Measurements from ENCODE around the gene EGFLAM. TPM values are rescaled to one million over a fixed set of nuclear protein-coding genes. Genes with fewer than 3 reads are reported as not detected.

EGFLAM gene
- total RNA-seq, 2 experiments from 2014 or later, result not detected

DNA sequence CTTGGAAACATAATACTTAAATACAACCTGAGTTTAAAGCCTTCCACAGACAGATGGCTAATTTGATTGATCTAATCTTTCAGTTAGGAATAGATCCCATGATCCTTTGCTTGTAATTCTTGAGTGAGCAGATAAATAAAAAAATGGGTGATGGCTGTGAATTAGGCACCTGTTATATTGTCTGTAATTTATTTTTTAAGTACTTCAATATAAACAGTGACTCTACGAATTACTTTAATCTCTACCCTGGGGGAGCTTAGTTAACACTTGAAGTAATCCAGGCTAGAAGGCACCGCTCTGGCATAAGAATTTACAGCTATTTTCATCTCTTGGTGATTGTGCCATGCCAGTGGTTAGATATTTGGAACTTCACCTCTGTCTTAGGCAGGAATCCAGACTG, 9.0 kb downstream of the EGFLAM start:
- H3K4me3 Mint-ChIP-seq, result no peak overlapping the region
- CTCF ChIA-PET, result interaction anchor here (0.6 kb wide), 2 partner anchors 109 to 250 kb away, joined by 3 read pairs; no protein-coding TSS in a partner anchor
- H3K4me1 Mint-ChIP-seq, result no peaks in the 10 kb centered on the region
- peaks cover 25% of the 10 kb centered on the region for H3K27me3 Mint-ChIP-seq
- no peaks in the 10 kb centered on the region for H3K36me3 Mint-ChIP-seq (ENCODE audit: low read depth)
- H3K27ac Mint-ChIP-seq, result no peak overlapping the region
- ATAC-seq, result no peak
- no peaks in the 10 kb centered on the region for H3K9me3 Mint-ChIP-seq (ENCODE audit: low read depth)
- DNase-seq, result no peak
- intact Hi-C loops (cut with DNase I, micrococcal nuclease), result no loop called here
- POLR2A ChIA-PET, result no interaction called here

GRCh38 chr5:38273626-38274025, 15.3 kb downstream of the EGFLAM start:
- CTCF ChIA-PET, result no interaction called here
- POLR2A ChIA-PET, result no interaction called here

DNA sequence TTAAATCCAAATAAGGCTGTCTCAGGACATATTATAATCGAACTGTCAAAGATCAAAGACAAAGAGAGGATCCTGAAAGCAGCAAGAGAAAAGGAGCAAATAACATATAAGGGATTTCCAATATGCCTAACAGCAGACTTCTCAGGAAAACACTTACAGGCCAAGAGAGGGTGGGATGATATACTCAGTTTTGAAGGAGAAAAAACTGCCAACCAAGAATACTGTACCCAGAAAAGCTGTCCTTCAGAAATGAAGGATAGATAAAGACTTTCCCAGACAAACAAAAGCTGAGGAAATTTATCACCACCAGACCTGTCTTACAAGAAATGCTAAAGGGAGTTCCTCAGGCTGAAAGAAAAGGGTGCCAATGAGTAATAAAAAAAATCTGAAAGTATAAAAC, 16.0 kb downstream of the EGFLAM start:
- H3K36me3 Mint-ChIP-seq (ENCODE audit: low read depth), result no peaks in the 10 kb centered on the region
- DNase-seq (no peak), ATAC-seq (no peak)
- POLR2A ChIA-PET, result no interaction called here
- CTCF ChIA-PET, result no interaction called here
- no peak overlapping the region for H3K27ac Mint-ChIP-seq
- H3K4me1 Mint-ChIP-seq, result no peaks in the 10 kb centered on the region
- H3K9me3 Mint-ChIP-seq (ENCODE audit: low read depth), result peaks cover 15% of the 10 kb centered on the region
- intact Hi-C loops (cut with DNase I, micrococcal nuclease), result no loop called here
- H3K27me3 Mint-ChIP-seq, result peaks cover 3% of the 10 kb centered on the region
- H3K4me3 Mint-ChIP-seq, result no peak overlapping the region

More at GRCh38 chr5:38273626-38274025, 15.3 kb downstream of the EGFLAM start:
- DNase-seq, result no peak
- Mint-ChIP-seq H3K27ac (no peak overlapping the region), H3K27me3 (peaks cover 3% of the 10 kb centered on the region), H3K36me3 (ENCODE audit: low read depth) (no peaks in the 10 kb centered on the region), H3K9me3 (ENCODE audit: low read depth) (peaks cover 15% of the 10 kb centered on the region), H3K4me1 (no peaks in the 10 kb centered on the region), H3K4me3 (no peak overlapping the region)
- no peak for ATAC-seq
- intact Hi-C loops (cut with DNase I, micrococcal nuclease), result no loop called here

GRCh38 chr5:38284384-38284783, 26.0 kb downstream of the EGFLAM start:
- no peak overlapping the region for H3K4me3 Mint-ChIP-seq
- H3K4me1 Mint-ChIP-seq, result no peaks in the 10 kb centered on the region
- H3K36me3 Mint-ChIP-seq (ENCODE audit: low read depth), result no peaks in the 10 kb centered on the region

GRCh38 chr5:38285226-38285625, 26.9 kb downstream of the EGFLAM start:
- H3K4me1 Mint-ChIP-seq, result no peaks in the 10 kb centered on the region
- peaks cover 4% of the 10 kb centered on the region for H3K27me3 Mint-ChIP-seq
- ATAC-seq, result no peak
- CTCF ChIA-PET, result interaction anchor here (1.4 kb wide), 1 partner anchor 156 kb away, joined by 3 read pairs; no protein-coding TSS in a partner anchor
- DNase-seq, result no peak
- H3K4me3 Mint-ChIP-seq, result no peak overlapping the region
- no peaks in the 10 kb centered on the region for H3K36me3 Mint-ChIP-seq (ENCODE audit: low read depth)
- intact Hi-C loops (cut with DNase I, micrococcal nuclease), result no loop called here
- POLR2A ChIA-PET, result no interaction called here
- H3K9me3 Mint-ChIP-seq (ENCODE audit: low read depth), result no peaks in the 10 kb centered on the region
- H3K27ac Mint-ChIP-seq, result no peak overlapping the region

More at GRCh38 chr5:38284384-38284783, 26.0 kb downstream of the EGFLAM start:
- H3K27me3 Mint-ChIP-seq, result peaks cover 2% of the 10 kb centered on the region
- no peak overlapping the region for H3K27ac Mint-ChIP-seq
- DNase-seq (no peak), ATAC-seq (no peak)
- H3K9me3 Mint-ChIP-seq (ENCODE audit: low read depth), result no peaks in the 10 kb centered on the region
- intact Hi-C loops (cut with DNase I, micrococcal nuclease), result no loop called here
- CTCF ChIA-PET, result interaction anchor here (0.6 to 1.4 kb wide), 2 partner anchors 157 to 661 kb away, joined by 3 read pairs; no protein-coding TSS in a partner anchor
- POLR2A ChIA-PET, result no interaction called here

GRCh38 chr5:38286002-38286401, 27.6 kb downstream of the EGFLAM start:
- DNase-seq (no peak), ATAC-seq (no peak)
- H3K36me3 Mint-ChIP-seq (ENCODE audit: low read depth), result no peaks in the 10 kb centered on the region
- no peaks in the 10 kb centered on the region for H3K9me3 Mint-ChIP-seq (ENCODE audit: low read depth)
- ChIA-PET CTCF (no interaction called here), POLR2A (no interaction called here)
- no peak overlapping the region for H3K27ac Mint-ChIP-seq
- no peak overlapping the region for H3K4me3 Mint-ChIP-seq
- peaks cover 2% of the 10 kb centered on the region for H3K27me3 Mint-ChIP-seq
- intact Hi-C loops (cut with DNase I, micrococcal nuclease), result no loop called here
- no peaks in the 10 kb centered on the region for H3K4me1 Mint-ChIP-seq

DNA sequence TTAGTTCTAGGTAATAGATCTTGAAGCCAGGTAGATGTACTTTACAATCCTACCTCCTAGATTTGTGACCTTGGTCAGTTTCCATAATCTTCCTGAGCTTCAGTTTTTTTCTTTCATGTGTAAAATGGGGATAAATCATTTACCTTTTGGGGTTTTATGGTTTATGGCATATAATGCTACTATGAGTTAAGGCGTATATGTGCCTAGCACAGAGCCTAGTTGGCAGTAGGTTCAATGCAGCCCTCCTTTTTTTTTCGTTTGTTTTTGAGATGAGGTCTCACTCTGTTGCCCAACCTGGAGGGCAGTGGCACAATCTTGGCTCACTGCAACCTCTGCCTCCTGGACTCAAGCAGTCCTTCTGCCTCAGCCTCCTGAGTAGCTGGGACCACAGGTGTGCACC, 28.8 kb downstream of the EGFLAM start:
- Mint-ChIP-seq H3K9me3 (ENCODE audit: low read depth) (no peaks in the 10 kb centered on the region), H3K27ac (no peak overlapping the region)
- intact Hi-C loops (cut with DNase I, micrococcal nuclease), result no loop called here

DNA sequence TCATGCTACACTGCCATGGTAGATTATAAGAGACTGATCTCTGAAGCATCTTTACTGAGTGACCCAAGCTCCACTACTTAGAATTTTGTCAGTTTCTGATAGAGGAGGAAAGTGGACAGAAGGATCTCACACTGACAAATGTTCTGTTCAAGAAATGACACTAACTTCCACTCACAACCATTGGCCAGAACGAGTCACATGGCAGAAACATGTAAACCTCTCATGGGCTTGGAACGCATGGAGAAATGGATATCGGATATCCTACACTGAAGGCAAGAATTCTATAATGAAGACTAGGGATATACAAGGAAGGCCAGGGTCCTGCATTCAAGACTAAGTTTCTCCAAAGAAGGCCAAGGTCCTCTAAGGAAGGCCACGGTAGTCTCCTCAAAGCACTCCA, 31.1 kb downstream of the EGFLAM start:
- DNase-seq (no peak), ATAC-seq (no peak)
- H3K36me3 Mint-ChIP-seq (ENCODE audit: low read depth), result no peaks in the 10 kb centered on the region
- no peaks in the 10 kb centered on the region for H3K9me3 Mint-ChIP-seq (ENCODE audit: low read depth)
- peaks cover 2% of the 10 kb centered on the region for H3K27me3 Mint-ChIP-seq
- H3K27ac Mint-ChIP-seq, result no peak overlapping the region
- H3K4me1 Mint-ChIP-seq, result no peaks in the 10 kb centered on the region
- H3K4me3 Mint-ChIP-seq, result no peak overlapping the region
- intact Hi-C loops (cut with DNase I, micrococcal nuclease), result no loop called here
- CTCF ChIA-PET, result no interaction called here
- POLR2A ChIA-PET, result no interaction called here

More for the DNA sequence above, 28.8 kb downstream of the EGFLAM start:
- ChIA-PET POLR2A (interaction anchor here (0.7 kb wide), 1 partner anchor 869 kb away, joined by 5 read pairs; no protein-coding TSS in a partner anchor), CTCF (no interaction called here)
- Mint-ChIP-seq H3K4me1 (no peaks in the 10 kb centered on the region), H3K27me3 (peaks cover 2% of the 10 kb centered on the region), H3K36me3 (ENCODE audit: low read depth) (no peaks in the 10 kb centered on the region), H3K4me3 (no peak overlapping the region)
- ATAC-seq, result no peak
- DNase-seq, result no peak

DNA sequence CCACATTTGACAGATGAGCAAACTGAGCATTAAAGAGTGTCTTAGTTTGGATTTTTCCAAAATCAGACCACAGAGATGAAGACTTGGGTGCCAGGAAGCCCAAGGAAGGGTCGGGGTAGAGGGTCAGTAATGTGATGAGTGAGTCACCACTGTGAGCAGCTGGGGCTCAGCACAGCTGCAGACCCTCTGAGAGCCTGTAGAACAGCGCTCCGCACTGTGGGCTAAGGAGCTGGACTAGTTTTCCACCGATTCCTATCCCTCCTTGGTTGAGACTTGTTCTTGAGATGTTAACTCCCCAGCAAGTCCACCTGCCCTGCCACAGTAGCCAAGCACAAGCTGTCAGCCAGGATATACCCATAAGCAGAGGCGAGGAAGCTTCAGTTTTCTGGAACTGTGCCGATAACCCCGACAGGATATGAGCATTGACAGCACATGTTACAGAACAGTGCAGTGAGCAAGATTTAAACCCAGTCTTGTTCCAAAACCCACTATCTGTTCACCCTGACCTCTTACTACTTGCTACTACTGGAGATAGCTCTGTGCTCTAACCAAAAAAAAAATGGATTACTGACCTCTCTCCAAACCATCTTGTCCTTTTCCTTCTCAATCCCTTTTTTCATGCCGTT, 31.8 kb downstream of the EGFLAM start:
- Mint-ChIP-seq H3K4me1 (no peaks in the 10 kb centered on the region), H3K27me3 (peaks cover 2% of the 10 kb centered on the region), H3K9me3 (ENCODE audit: low read depth) (no peaks in the 10 kb centered on the region), H3K36me3 (ENCODE audit: low read depth) (no peaks in the 10 kb centered on the region), H3K4me3 (no peak overlapping the region), H3K27ac (no peak overlapping the region)
- ATAC-seq (no peak), DNase-seq (no peak)
- intact Hi-C loops (cut with DNase I, micrococcal nuclease), result no loop called here
- CTCF ChIA-PET, result no interaction called here
- POLR2A ChIA-PET, result no interaction called here

DNA sequence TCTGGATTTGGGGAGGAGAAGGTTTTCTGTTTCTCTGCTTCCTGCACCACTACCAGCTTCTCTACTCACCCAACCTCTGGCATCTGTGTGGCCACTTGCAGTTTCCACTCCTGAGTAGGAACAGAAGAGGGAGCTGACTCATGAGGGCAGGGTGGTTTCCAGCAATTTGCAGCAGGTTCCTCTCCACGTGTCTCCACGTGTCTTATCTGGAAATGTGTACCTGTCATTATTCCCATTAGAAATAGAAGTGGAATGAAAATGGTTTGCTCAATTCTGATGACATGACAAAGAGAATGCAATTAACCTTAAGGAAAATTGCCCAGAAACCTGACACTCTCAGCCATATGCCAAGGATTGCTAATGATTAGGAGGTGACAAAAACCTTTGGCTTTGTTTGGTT, 33.0 kb downstream of the EGFLAM start:
- no peaks in the 10 kb centered on the region for H3K36me3 Mint-ChIP-seq (ENCODE audit: low read depth)
- intact Hi-C loops (cut with DNase I, micrococcal nuclease), result no loop called here
- no peak overlapping the region for H3K27ac Mint-ChIP-seq
- H3K4me3 Mint-ChIP-seq, result no peak overlapping the region
- H3K4me1 Mint-ChIP-seq, result no peaks in the 10 kb centered on the region
- ChIA-PET CTCF (no interaction called here), POLR2A (no interaction called here)
- ATAC-seq (no peak), DNase-seq (peak; percentile 9)
- H3K9me3 Mint-ChIP-seq (ENCODE audit: low read depth), result no peaks in the 10 kb centered on the region
- H3K27me3 Mint-ChIP-seq, result peaks cover 7% of the 10 kb centered on the region

- intact Hi-C loops (cut with DNase I, micrococcal nuclease), result no loop called here
- CTCF ChIA-PET, result no interaction called here
- Mint-ChIP-seq H3K4me3 (no peak overlapping the region), H3K27ac (no peak overlapping the region), H3K36me3 (ENCODE audit: low read depth) (no peaks in the 10 kb centered on the region), H3K9me3 (ENCODE audit: low read depth) (no peaks in the 10 kb centered on the region), H3K27me3 (peaks cover 7% of the 10 kb centered on the region), H3K4me1 (no peaks in the 10 kb centered on the region)
- POLR2A ChIA-PET, result no interaction called here
- no peak for DNase-seq
- ATAC-seq, result no peak
Observed at GRCh38 chr5:38292228-38292627, 33.9 kb downstream of the EGFLAM start.

DNA sequence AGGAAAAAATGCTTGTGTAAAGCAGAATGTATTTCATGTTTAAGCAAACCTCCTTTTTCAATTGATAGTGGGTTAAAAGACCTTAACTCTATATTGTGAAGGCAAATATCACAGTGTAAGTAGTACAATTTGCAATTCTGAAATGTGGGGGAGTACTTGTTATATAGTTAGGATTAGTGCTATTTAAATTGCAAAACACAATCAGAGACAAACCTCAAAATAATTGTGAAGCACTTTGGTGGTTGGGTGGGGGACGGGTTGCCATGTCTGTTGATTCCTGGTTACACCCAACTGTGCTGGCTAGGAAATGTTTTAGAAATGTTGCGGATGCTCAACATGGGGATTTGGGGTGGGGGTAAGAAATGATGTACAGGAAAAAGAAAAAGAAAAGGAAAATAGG, 37.4 kb downstream of the EGFLAM start:
- DNase-seq (no peak), ATAC-seq (no peak)
- intact Hi-C loops (cut with DNase I, micrococcal nuclease), result no loop called here
- ChIA-PET CTCF (no interaction called here), POLR2A (no interaction called here)
- H3K9me3 Mint-ChIP-seq (ENCODE audit: low read depth), result no peaks in the 10 kb centered on the region
- H3K36me3 Mint-ChIP-seq (ENCODE audit: low read depth), result no peaks in the 10 kb centered on the region
- no peaks in the 10 kb centered on the region for H3K4me1 Mint-ChIP-seq
- peaks cover 8% of the 10 kb centered on the region for H3K27me3 Mint-ChIP-seq
- no peak overlapping the region for H3K4me3 Mint-ChIP-seq
- no peak overlapping the region for H3K27ac Mint-ChIP-seq
